Subcutaneous adipose tissue (tissue), 4 donors: ENCODE results near the gene PDCD7. TPM values are rescaled to one million over a fixed set of nuclear protein-coding genes. Genes with fewer than 3 reads are reported as not detected.

Experiments
- total RNA-seq, 4 donors: library from RNA; depleted of rRNA; stranded (reverse); fragments of >200 nt; gene quantifications; one replicate each; pipeline ENCODE4 v1.1.0, GENCODE V29; 2016
- TF ChIP-seq, protein P1 (sequence below): fragments of 450-650 bp; IDR thresholded peaks from one replicate; pipeline ENCODE4 v1.5.1; 2016; ENCODE audit warnings: low read depth, mild to moderate bottlenecking, control low read depth, antibody characterized with exemption, moderate library complexity

Gene PDCD7
- total RNA-seq, 4 donors from 2014 or later = 11.9 to 21.1 (median 17.9) TPM

GRCh38 chr15:65085990-65086679, 47.5 kb downstream of the PDCD7 start:
- TF ChIP-seq, protein P1, sequence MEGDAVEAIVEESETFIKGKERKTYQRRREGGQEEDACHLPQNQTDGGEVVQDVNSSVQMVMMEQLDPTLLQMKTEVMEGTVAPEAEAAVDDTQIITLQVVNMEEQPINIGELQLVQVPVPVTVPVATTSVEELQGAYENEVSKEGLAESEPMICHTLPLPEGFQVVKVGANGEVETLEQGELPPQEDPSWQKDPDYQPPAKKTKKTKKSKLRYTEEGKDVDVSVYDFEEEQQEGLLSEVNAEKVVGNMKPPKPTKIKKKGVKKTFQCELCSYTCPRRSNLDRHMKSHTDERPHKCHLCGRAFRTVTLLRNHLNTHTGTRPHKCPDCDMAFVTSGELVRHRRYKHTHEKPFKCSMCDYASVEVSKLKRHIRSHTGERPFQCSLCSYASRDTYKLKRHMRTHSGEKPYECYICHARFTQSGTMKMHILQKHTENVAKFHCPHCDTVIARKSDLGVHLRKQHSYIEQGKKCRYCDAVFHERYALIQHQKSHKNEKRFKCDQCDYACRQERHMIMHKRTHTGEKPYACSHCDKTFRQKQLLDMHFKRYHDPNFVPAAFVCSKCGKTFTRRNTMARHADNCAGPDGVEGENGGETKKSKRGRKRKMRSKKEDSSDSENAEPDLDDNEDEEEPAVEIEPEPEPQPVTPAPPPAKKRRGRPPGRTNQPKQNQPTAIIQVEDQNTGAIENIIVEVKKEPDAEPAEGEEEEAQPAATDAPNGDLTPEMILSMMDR = no peak

- TF ChIP-seq, protein P1 = no peak
Measured at GRCh38 chr15:65085207-65085753, 48.3 kb downstream of the PDCD7 start.

DNA sequence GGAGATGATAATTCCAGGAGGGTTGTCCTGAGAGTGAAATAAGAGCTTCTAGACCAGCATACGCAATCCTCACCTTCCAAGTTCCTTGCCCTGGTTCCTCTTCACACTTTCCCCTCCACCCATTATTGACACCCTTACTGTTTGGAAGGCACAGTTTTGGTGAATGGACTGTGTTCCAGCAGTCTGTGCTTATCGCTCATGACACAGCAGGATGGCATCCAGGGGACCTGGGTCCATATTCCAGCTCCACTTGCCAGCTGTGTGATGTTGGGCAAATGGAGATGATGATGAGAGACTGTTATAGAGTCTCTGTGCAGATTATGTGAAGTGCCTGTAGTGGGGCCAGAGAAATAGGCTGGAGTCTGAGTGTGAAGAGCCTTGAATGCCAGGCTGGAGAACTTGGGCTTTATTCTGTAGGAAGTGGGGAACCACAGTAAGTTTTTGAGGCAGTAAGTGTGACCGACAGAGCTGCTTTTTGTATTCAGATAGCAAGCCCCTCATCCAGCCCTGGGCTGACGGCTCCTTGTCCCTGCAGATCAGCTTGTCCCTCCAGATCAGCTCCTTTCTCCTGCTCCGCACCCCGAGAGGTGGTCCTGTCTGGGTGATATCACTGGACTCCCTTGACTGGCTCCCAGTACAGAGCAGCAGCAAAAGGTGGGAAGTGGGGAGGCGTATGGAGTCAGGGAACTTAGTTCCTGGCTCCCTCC, 49.0 kb downstream of the PDCD7 start:
- TF ChIP-seq, protein P1 = no peak

GRCh38 chr15:65083262-65083701, 50.3 kb downstream of the PDCD7 start:
- TF ChIP-seq, protein P1 = no peak

DNA sequence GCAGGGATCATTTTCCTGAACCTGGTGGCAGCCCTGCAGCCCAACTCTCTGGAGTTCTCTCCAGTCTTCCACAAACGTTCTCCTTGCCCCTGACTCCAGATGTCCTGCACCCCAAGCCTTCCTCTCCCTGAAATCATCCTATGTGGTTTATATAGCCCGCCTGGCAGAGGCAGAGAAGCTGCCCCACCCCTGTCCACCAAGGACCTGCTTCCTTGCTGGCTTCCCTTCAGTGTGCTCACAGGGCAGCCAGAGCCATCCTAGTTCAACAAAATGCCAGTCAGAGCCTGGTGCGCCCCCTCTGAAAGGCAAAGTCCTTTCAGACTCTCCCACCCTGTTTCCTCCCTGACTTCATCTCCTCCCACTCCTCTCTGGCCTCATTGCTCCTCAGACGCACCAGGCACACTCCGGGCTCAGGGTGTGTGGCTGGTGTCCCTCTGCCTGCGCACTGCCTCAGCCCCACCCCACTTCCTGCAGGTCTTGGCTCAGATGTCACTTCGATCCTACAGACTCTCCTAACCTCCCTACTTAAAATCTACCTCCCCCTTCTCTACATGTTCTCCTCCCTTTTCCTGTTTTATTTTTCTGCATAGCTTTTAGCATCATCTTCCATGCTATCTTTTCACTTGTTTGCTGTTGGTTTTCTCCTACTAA, 51.2 kb downstream of the PDCD7 start:
- TF ChIP-seq, protein P1 = no peak

GRCh38 chr15:65081758-65082157, 51.9 kb downstream of the PDCD7 start:
- TF ChIP-seq, protein P1 = no peak

GRCh38 chr15:65081270-65081669, 52.3 kb downstream of the PDCD7 start:
- TF ChIP-seq, protein P1 = no peak
